B cell (primary cell): Measurements from ENCODE around the gene PTPRM. TPM values are rescaled to one million over a fixed set of nuclear protein-coding genes. Genes with fewer than 3 reads are reported as not detected.

Experiments used
- ATAC-seq: fragments of 200-7000 bp; cut with Tn5 transposase; one replicate; pipeline ENCODE4 v1.10.0; 2021; ENCODE audit warnings: low read depth, mild to moderate bottlenecking, moderate number of reproducible peaks, moderate library complexity
- CTCF ChIA-PET: fragments of 350-600 bp; sonication (Branson Sonifier 250); formaldehyde crosslinking; loops from one replicate; lab custom pipeline; 2021; ENCODE audit warnings: antibody characterized with exemption, inconsistent platforms; lab: Charles Lee
- POLR2A ChIA-PET: fragments of 350-600 bp; sonication (Branson Sonifier 250); formaldehyde crosslinking; loops from one replicate; lab custom pipeline; 2021; ENCODE audit warnings: antibody characterized with exemption; lab: Charles Lee
- DNase-seq: peaks from one replicate; pipeline ENCODE4 v3.0.0; 2013
- H2AFZ ChIP-seq: 2 replicates; pipeline ENCODE4 v1.6.1; 2012; ENCODE audit warnings: mild to moderate bottlenecking, low read depth, low read length; ENCODE audit not compliant: insufficient read depth, poor library complexity, severe bottlenecking
- H3K27ac ChIP-seq, 2 donors: 1 replicate in 1 of 2; 2 replicates in 1 of 2; pipeline ENCODE4 v1.5.1; 2012 to 2013; ENCODE audit warnings: low read length in 2 of 2, mild to moderate bottlenecking in 2 of 2, moderate library complexity in 1 of 2
- H3K27me3 ChIP-seq, 4 experiments: fragments of 200-600 bp in 1 of 4; sonication (generic) in 1 of 4; replicated peaks in 1 of 4; 1 replicate in 2 of 4; 2 replicates in 2 of 4; pipeline versions ENCODE4 v1.6.1 to v1.7.0; 2013 to 2016; ENCODE audit warnings: low read length in 3 of 4, mild to moderate bottlenecking in 2 of 4, mixed read lengths in 1 of 4, moderate library complexity in 1 of 4; ENCODE audit not compliant: insufficient read depth in 4 of 4, control insufficient read depth in 3 of 4; ENCODE audit errors: control extremely low read depth in 1 of 4
- H3K36me3 ChIP-seq, 2 experiments: replicated peaks in 1 of 2; 1 replicate in 1 of 2; 2 replicates in 1 of 2; pipeline versions ENCODE4 v1.6.1 to v1.7.1; 2013; ENCODE audit warnings: low read length in 1 of 2; ENCODE audit not compliant: insufficient read depth in 2 of 2, control insufficient read depth in 1 of 2; ENCODE audit errors: control extremely low read depth in 1 of 2, extremely low read depth in 1 of 2
- H3K4me1 ChIP-seq, 2 donors: fragments of 200-600 bp in 1 of 2; sonication (generic) in 1 of 2; 1 replicate in 1 of 2; 2 replicates in 1 of 2; pipeline versions ENCODE4 v1.5.1 to v1.6.1; 2013 to 2017; ENCODE audit warnings: low read length in 2 of 2; ENCODE audit not compliant: control insufficient read depth in 2 of 2, insufficient read depth in 2 of 2
- H3K4me2 ChIP-seq: replicated peaks from 2 replicates; pipeline ENCODE3; 2012; ENCODE audit warnings: mild to moderate bottlenecking, low read depth, low read length; ENCODE audit not compliant: poor library complexity, severe bottlenecking
- H3K4me3 ChIP-seq, 5 experiments: fragments of 200-600 bp in 1 of 5; sonication (generic) in 1 of 5; 1 replicate in 3 of 5; 2 replicates in 2 of 5; pipeline versions ENCODE4 v1.5.1 to v1.7.0; 2011 to 2016; ENCODE audit warnings: low read length in 4 of 5, mild to moderate bottlenecking in 4 of 5, low read depth in 2 of 5, control low read depth in 1 of 5, moderate library complexity in 1 of 5; ENCODE audit not compliant: insufficient read depth in 1 of 5; ENCODE audit errors: control extremely low read depth in 1 of 5, extremely low read depth in 1 of 5
- H3K79me2 ChIP-seq: fragments of 200-600 bp; sonication (generic); one replicate; pipeline ENCODE4 v1.6.0; 2016; ENCODE audit warnings: low read length; ENCODE audit not compliant: control insufficient read depth, insufficient read depth
- H3K9ac ChIP-seq: fragments of 200-600 bp; sonication (generic); 2 replicates; pipeline ENCODE4 v1.6.1; 2017; ENCODE audit warnings: mild to moderate bottlenecking, low read length, moderate library complexity
- H3K9me3 ChIP-seq, 3 donors: one replicate each; pipeline versions ENCODE4 v1.6.1 to v1.7.1; 2013; ENCODE audit warnings: low read length in 2 of 3; ENCODE audit not compliant: control insufficient read depth in 2 of 3, insufficient read depth in 1 of 3; ENCODE audit errors: control extremely low read depth in 1 of 3
- H4K20me1 ChIP-seq: 2 replicates; pipeline ENCODE4 v1.6.0; 2012; ENCODE audit warnings: mild to moderate bottlenecking, low read length; ENCODE audit not compliant: insufficient read depth, control insufficient read depth, poor library complexity, severe bottlenecking
- H3K27ac Mint-ChIP-seq: one replicate; pipeline ENCODE4 v1.8.0; 2021; ENCODE audit warnings: mixed read lengths
- H3K27me3 Mint-ChIP-seq: one replicate; pipeline ENCODE4 v1.8.0; 2021; ENCODE audit warnings: mixed read lengths
- H3K4me1 Mint-ChIP-seq: one replicate; pipeline ENCODE4 v1.8.0; 2021; ENCODE audit warnings: mixed read lengths
- H3K4me3 Mint-ChIP-seq: one replicate; pipeline ENCODE4 v1.8.0; 2021; ENCODE audit warnings: mixed read lengths
- H3K9me3 Mint-ChIP-seq: one replicate; pipeline ENCODE4 v1.8.0; 2022; ENCODE audit warnings: mixed read lengths; ENCODE audit not compliant: insufficient read depth
- CTCF ChIP-seq: fragments of 200-600 bp; IDR thresholded peaks from one replicate; pipeline ENCODE4 v1.8.0; 2022; ENCODE audit warnings: antibody characterized with exemption, mild to moderate bottlenecking
- EZH2 ChIP-seq: IDR thresholded peaks from 2 replicates; pipeline ENCODE4 v1.6.1; 2012; ENCODE audit warnings: borderline replicate concordance, low read depth, mild to moderate bottlenecking, moderate library complexity, low read length; ENCODE audit not compliant: insufficient read depth, poor library complexity, severe bottlenecking
- WGBS: methylation state at CpG from one replicate; pipeline ENCODE4 v1.1.5; 2013; ENCODE audit warnings: missing lambda C conversion rate; ENCODE audit not compliant: insufficient coverage; 5-methylcytosine and 5-hydroxymethylcytosine counted together
- intact Hi-C: fragments of 100-400 bp; cut with micrococcal nuclease; formaldehyde crosslinking; loops from one replicate; pipeline ENCODE4 v1.10.0; 2022
- polyA plus RNA-seq: library from polyadenylated mRNA; depleted of rRNA; stranded (reverse); fragments of >200 nt; gene quantifications from 2 replicates; pipeline ENCODE4 v1.2.3, GENCODE V29; 2012
- total RNA-seq, 2 donors: library from RNA; stranded (reverse); fragments of 120-200 nt in 1 of 2; gene quantifications; 1 replicate in 1 of 2; 2 replicates in 1 of 2; pipeline versions ENCODE4 v1.2.3 to v1.2.4, GENCODE V29; 2013 to 2022

PTPRM gene
- total and polyA plus RNA-seq, 2 donors (not counting 1 experiment from before 2014, with no cell fraction given): 0.20 to 0.89 TPM

GRCh38 chr18:8011906-8012305 lies 444.8 kb downstream of the PTPRM start:
- Mint-ChIP-seq H3K4me3 (no peak overlapping the region), H3K9me3 (no peaks in the 10 kb centered on the region), H3K27me3 (no peaks in the 10 kb centered on the region), H3K4me1 (no peaks in the 10 kb centered on the region), H3K27ac (no peak overlapping the region)
- CTCF ChIA-PET: no interaction called here
- ATAC-seq (no peak), DNase-seq (no peak)
- H3K27ac ChIP-seq: no peak overlapping the region
- no peak overlapping the region for H3K9ac ChIP-seq
- no peaks in the 10 kb centered on the region for H3K4me1 ChIP-seq
- intact Hi-C loops: loop anchor here (10.0 kb wide), 1 partner anchor 63 kb away; no protein-coding TSS in a partner anchor
- no peak overlapping the region for H2AFZ ChIP-seq
- POLR2A ChIA-PET: no interaction called here
- no peaks in the 10 kb centered on the region for H3K36me3 ChIP-seq
- H3K79me2 ChIP-seq: no peaks in the 10 kb centered on the region
- no peaks in the 10 kb centered on the region for H4K20me1 ChIP-seq
- no peaks in the 10 kb centered on the region for H3K27me3 ChIP-seq
- H3K9me3 ChIP-seq: no peaks in the 10 kb centered on the region
- WGBS: no CpG with 5 or more reads among the region's 4 CpGs
- H3K4me3 ChIP-seq: no peak overlapping the region
- no peak overlapping the region for H3K4me2 ChIP-seq
- TF ChIP-seq CTCF: no peak
- TF ChIP-seq EZH2: no peak

GRCh38 chr18:8018701-8019331 lies 451.7 kb downstream of the PTPRM start:
- no peaks in the 10 kb centered on the region for H3K4me1 ChIP-seq
- intact Hi-C loops: loop anchor here (10.0 kb wide), 1 partner anchor 56 kb away; no protein-coding TSS in a partner anchor
- Mint-ChIP-seq H3K9me3 (no peaks in the 10 kb centered on the region), H3K27me3 (no peaks in the 10 kb centered on the region), H3K4me1 (no peaks in the 10 kb centered on the region), H3K4me3 (no peak overlapping the region), H3K27ac (no peak overlapping the region)
- no peak overlapping the region for H2AFZ ChIP-seq
- CTCF ChIA-PET: no interaction called here
- H3K4me2 ChIP-seq: no peak overlapping the region
- ATAC-seq (no peak), DNase-seq (no peak)
- H3K4me3 ChIP-seq: no peak overlapping the region
- POLR2A ChIA-PET: no interaction called here
- no peaks in the 10 kb centered on the region for H4K20me1 ChIP-seq
- H3K9ac ChIP-seq: no peak overlapping the region
- no peak overlapping the region for H3K27ac ChIP-seq
- no peaks in the 10 kb centered on the region for H3K9me3 ChIP-seq
- H3K36me3 ChIP-seq: no peaks in the 10 kb centered on the region
- no peaks in the 10 kb centered on the region for H3K79me2 ChIP-seq
- no peaks in the 10 kb centered on the region for H3K27me3 ChIP-seq
- WGBS: 80% methylated on average over 1 of the region's 6 CpGs
- no peak for TF ChIP-seq CTCF
- no peak for TF ChIP-seq EZH2
